ENCODE measurements around the gene DLG2. TPM values are rescaled to one million over a fixed set of nuclear protein-coding genes. Genes with fewer than 3 reads are reported as not detected.

DLG2 gene
- total RNA-seq, 1 experiment from 2014 or later, result 2.7 TPM

GRCh38 chr11:84590106-84590505 is 1037.0 kb downstream of the DLG2 start:
- Histone ChIP-seq H3K79me2 (ENCODE audit: low read length) (no peaks in the 10 kb centered on the region), H3K9ac (ENCODE audit: low read length) (no peak overlapping the region), H3K27ac (ENCODE audit: low read length) (no peak overlapping the region), H3K4me1 (ENCODE audit: low read length) (no peaks in the 10 kb centered on the region), H2AFZ (ENCODE audit: low read length) (no peak overlapping the region), H3K4me2 (ENCODE audit: low read depth, low read length, poor library complexity, severe bottlenecking) (no peak overlapping the region), H3K4me3 (ENCODE audit: low read length) (no peak overlapping the region), H3K9me2 (replicated peaks; ENCODE audit: insufficient read depth, low read length) (no peaks in the 10 kb centered on the region), H3K27me3 (ENCODE audit: low read length) (no peaks in the 10 kb centered on the region), H3K9me3 (ENCODE audit: low read length) (no peaks in the 10 kb centered on the region; the same call in 1 of the 2 replicates), H3K36me3 (ENCODE audit: insufficient read depth, low read length) (no peaks in the 10 kb centered on the region), H4K20me1 (ENCODE audit: insufficient read depth, low read depth, low read length) (no peaks in the 10 kb centered on the region)
- DNase-seq, result no peak

- Histone ChIP-seq H3K36me3 (ENCODE audit: insufficient read depth, low read length) (no peaks in the 10 kb centered on the region), H2AFZ (ENCODE audit: low read length) (no peak overlapping the region), H3K9me3 (ENCODE audit: low read length) (no peaks in the 10 kb centered on the region; the same call in 1 of the 2 replicates), H3K4me3 (ENCODE audit: low read length) (no peak overlapping the region), H3K4me1 (ENCODE audit: low read length) (no peaks in the 10 kb centered on the region), H4K20me1 (ENCODE audit: insufficient read depth, low read depth, low read length) (no peaks in the 10 kb centered on the region), H3K27ac (ENCODE audit: low read length) (no peak overlapping the region), H3K9ac (ENCODE audit: low read length) (no peak overlapping the region), H3K4me2 (ENCODE audit: low read depth, low read length, poor library complexity, severe bottlenecking) (no peak overlapping the region), H3K9me2 (replicated peaks; ENCODE audit: insufficient read depth, low read length) (no peaks in the 10 kb centered on the region), H3K79me2 (ENCODE audit: low read length) (no peaks in the 10 kb centered on the region), H3K27me3 (ENCODE audit: low read length) (no peaks in the 10 kb centered on the region)
- no peak for DNase-seq
Measured at GRCh38 chr11:84588131-84588829, 1038.9 kb downstream of the DLG2 start.

GRCh38 chr11:84583106-84583505 is 1044.0 kb downstream of the DLG2 start:
- H3K79me2 ChIP-seq (ENCODE audit: low read length), result no peaks in the 10 kb centered on the region
- no peak for DNase-seq

GRCh38 chr11:84581083-84581482 is 1046.1 kb downstream of the DLG2 start:
- Histone ChIP-seq H4K20me1 (ENCODE audit: insufficient read depth, low read depth, low read length) (no peaks in the 10 kb centered on the region), H2AFZ (ENCODE audit: low read length) (no peak overlapping the region), H3K79me2 (ENCODE audit: low read length) (no peaks in the 10 kb centered on the region), H3K9ac (ENCODE audit: low read length) (no peak overlapping the region), H3K4me1 (ENCODE audit: low read length) (no peaks in the 10 kb centered on the region), H3K4me3 (ENCODE audit: low read length) (no peak overlapping the region), H3K27ac (ENCODE audit: low read length) (no peak overlapping the region), H3K4me2 (ENCODE audit: low read depth, low read length, poor library complexity, severe bottlenecking) (no peak overlapping the region), H3K36me3 (ENCODE audit: insufficient read depth, low read length) (no peaks in the 10 kb centered on the region), H3K9me2 (replicated peaks; ENCODE audit: insufficient read depth, low read length) (no peaks in the 10 kb centered on the region), H3K27me3 (ENCODE audit: low read length) (no peaks in the 10 kb centered on the region), H3K9me3 (ENCODE audit: low read length) (no peaks in the 10 kb centered on the region)
- DNase-seq, result no peak

More at GRCh38 chr11:84583106-84583505, 1044.0 kb downstream of the DLG2 start:
- H3K36me3 ChIP-seq (ENCODE audit: insufficient read depth, low read length), result no peaks in the 10 kb centered on the region
- no peak overlapping the region for H3K4me2 ChIP-seq (ENCODE audit: low read depth, low read length, poor library complexity, severe bottlenecking)
- no peaks in the 10 kb centered on the region for H4K20me1 ChIP-seq (ENCODE audit: insufficient read depth, low read depth, low read length)
- no peak overlapping the region for H3K27ac ChIP-seq (ENCODE audit: low read length)
- no peak overlapping the region for H3K4me3 ChIP-seq (ENCODE audit: low read length)
- no peaks in the 10 kb centered on the region for H3K27me3 ChIP-seq (ENCODE audit: low read length)
- H3K9me2 ChIP-seq (replicated peaks; ENCODE audit: insufficient read depth, low read length), result no peaks in the 10 kb centered on the region
- no peak overlapping the region for H2AFZ ChIP-seq (ENCODE audit: low read length)
- no peaks in the 10 kb centered on the region for H3K9me3 ChIP-seq (ENCODE audit: low read length)
- H3K9ac ChIP-seq (ENCODE audit: low read length), result no peak overlapping the region
- no peaks in the 10 kb centered on the region for H3K4me1 ChIP-seq (ENCODE audit: low read length)

- H3K9me3 ChIP-seq (ENCODE audit: low read length), result no peaks in the 10 kb centered on the region
- no peaks in the 10 kb centered on the region for H3K27me3 ChIP-seq (ENCODE audit: low read length)
- no peaks in the 10 kb centered on the region for H3K79me2 ChIP-seq (ENCODE audit: low read length)
- no peak overlapping the region for H3K4me2 ChIP-seq (ENCODE audit: low read depth, low read length, poor library complexity, severe bottlenecking)
- no peaks in the 10 kb centered on the region for H3K36me3 ChIP-seq (ENCODE audit: insufficient read depth, low read length)
- no peak overlapping the region for H3K4me3 ChIP-seq (ENCODE audit: low read length)
- no peak overlapping the region for H3K9ac ChIP-seq (ENCODE audit: low read length)
- no peak overlapping the region for H3K27ac ChIP-seq (ENCODE audit: low read length)
- H4K20me1 ChIP-seq (ENCODE audit: insufficient read depth, low read depth, low read length), result no peaks in the 10 kb centered on the region
- no peak for DNase-seq
- no peaks in the 10 kb centered on the region for H3K4me1 ChIP-seq (ENCODE audit: low read length)
- no peaks in the 10 kb centered on the region for H3K9me2 ChIP-seq (replicated peaks; ENCODE audit: insufficient read depth, low read length)
- H2AFZ ChIP-seq (ENCODE audit: low read length), result no peak overlapping the region
Measured at GRCh38 chr11:84580428-84580827, 1046.7 kb downstream of the DLG2 start.

- DNase-seq, result no peak
- no peaks in the 10 kb centered on the region for H3K36me3 ChIP-seq (ENCODE audit: insufficient read depth, low read length)
- H3K4me2 ChIP-seq (ENCODE audit: low read depth, low read length, poor library complexity, severe bottlenecking), result no peak overlapping the region
- no peaks in the 10 kb centered on the region for H3K9me3 ChIP-seq (ENCODE audit: low read length)
- H3K79me2 ChIP-seq (ENCODE audit: low read length), result no peaks in the 10 kb centered on the region
- H3K9me2 ChIP-seq (replicated peaks; ENCODE audit: insufficient read depth, low read length), result no peaks in the 10 kb centered on the region
- H3K4me1 ChIP-seq (ENCODE audit: low read length), result no peaks in the 10 kb centered on the region
- H3K27ac ChIP-seq (ENCODE audit: low read length), result no peak overlapping the region
- no peaks in the 10 kb centered on the region for H4K20me1 ChIP-seq (ENCODE audit: insufficient read depth, low read depth, low read length)
- H3K4me3 ChIP-seq (ENCODE audit: low read length), result no peak overlapping the region
- no peaks in the 10 kb centered on the region for H3K27me3 ChIP-seq (ENCODE audit: low read length)
- H2AFZ ChIP-seq (ENCODE audit: low read length), result no peak overlapping the region
- H3K9ac ChIP-seq (ENCODE audit: low read length), result no peak overlapping the region
Measured at GRCh38 chr11:84573868-84574267, 1053.3 kb downstream of the DLG2 start.

- Histone ChIP-seq H3K9me3 (ENCODE audit: low read length) (no peaks in the 10 kb centered on the region), H3K36me3 (ENCODE audit: insufficient read depth, low read length) (no peaks in the 10 kb centered on the region), H3K79me2 (ENCODE audit: low read length) (no peaks in the 10 kb centered on the region), H3K27me3 (ENCODE audit: low read length) (no peaks in the 10 kb centered on the region), H3K27ac (ENCODE audit: low read length) (no peak overlapping the region), H3K9ac (ENCODE audit: low read length) (no peak overlapping the region), H3K4me2 (ENCODE audit: low read depth, low read length, poor library complexity, severe bottlenecking) (no peak overlapping the region), H3K9me2 (replicated peaks; ENCODE audit: insufficient read depth, low read length) (no peaks in the 10 kb centered on the region), H4K20me1 (ENCODE audit: insufficient read depth, low read depth, low read length) (no peaks in the 10 kb centered on the region), H2AFZ (ENCODE audit: low read length) (no peak overlapping the region), H3K4me3 (ENCODE audit: low read length) (no peak overlapping the region), H3K4me1 (ENCODE audit: low read length) (no peaks in the 10 kb centered on the region)
- DNase-seq, result no peak
Measured at GRCh38 chr11:84566671-84567070, 1060.5 kb downstream of the DLG2 start.

- H2AFZ ChIP-seq (ENCODE audit: low read length), result no peak overlapping the region
- H4K20me1 ChIP-seq (ENCODE audit: insufficient read depth, low read depth, low read length), result no peaks in the 10 kb centered on the region
- H3K36me3 ChIP-seq (ENCODE audit: insufficient read depth, low read length), result no peaks in the 10 kb centered on the region
- no peaks in the 10 kb centered on the region for H3K9me2 ChIP-seq (replicated peaks; ENCODE audit: insufficient read depth, low read length)
- no peak overlapping the region for H3K4me2 ChIP-seq (ENCODE audit: low read depth, low read length, poor library complexity, severe bottlenecking)
- no peak for DNase-seq
- H3K9ac ChIP-seq (ENCODE audit: low read length), result no peak overlapping the region
- H3K4me1 ChIP-seq (ENCODE audit: low read length), result peaks cover 5% of the 10 kb centered on the region
- no peak overlapping the region for H3K4me3 ChIP-seq (ENCODE audit: low read length)
- no peaks in the 10 kb centered on the region for H3K9me3 ChIP-seq (ENCODE audit: low read length)
- no peaks in the 10 kb centered on the region for H3K27me3 ChIP-seq (ENCODE audit: low read length)
- no peak overlapping the region for H3K27ac ChIP-seq (ENCODE audit: low read length)
- no peaks in the 10 kb centered on the region for H3K79me2 ChIP-seq (ENCODE audit: low read length)
Measured at GRCh38 chr11:84564867-84565184, 1062.3 kb downstream of the DLG2 start.

Data from Karpas-422 (cell line).